Kidney epithelial cell (primary cell): Measurements from ENCODE around the gene VAMP8. TPM values are rescaled to one million over a fixed set of nuclear protein-coding genes. Genes with fewer than 3 reads are reported as not detected.

Source experiments
- DNase-seq: peaks from one replicate; pipeline ENCODE4 v3.0.0-alpha.2; 2010; ENCODE audit warnings: low read depth
- H3K27me3 ChIP-seq: 2 replicates; pipeline ENCODE4 v1.6.0; 2011; ENCODE audit warnings: low read length; ENCODE audit not compliant: control insufficient read depth, insufficient read depth
- H3K36me3 ChIP-seq: 2 replicates; pipeline ENCODE4 v1.5.1; 2011; ENCODE audit warnings: low read length; ENCODE audit not compliant: control insufficient read depth, insufficient read depth
- H3K4me3 ChIP-seq: 2 replicates; pipeline ENCODE4 v1.5.1; 2011; ENCODE audit warnings: low read depth, mild to moderate bottlenecking, control low read depth, low read length
- CTCF ChIP-seq: IDR thresholded peaks from 2 replicates; pipeline ENCODE4 v1.5.1; 2011; ENCODE audit warnings: mild to moderate bottlenecking, moderate library complexity, low read length, control low read depth, inconsistent platforms; ENCODE audit not compliant: insufficient read depth, poor library complexity, severe bottlenecking
- total RNA-seq: library from RNA; depleted of rRNA; stranded (reverse); fragments of >200 nt; gene quantifications from 2 replicates; pipeline ENCODE4 v1.2.3, GENCODE V29; 2015

VAMP8 gene
- total RNA-seq, 1 donor from 2014 or later: 53.5 TPM

- no peak for DNase-seq
- Histone ChIP-seq H3K27me3 (no peaks in the 10 kb centered on the region), H3K36me3 (no peaks in the 10 kb centered on the region), H3K4me3 (no peak overlapping the region)
- no peak for TF ChIP-seq CTCF
Measured at GRCh38 chr2:85534881-85535280, 42.5 kb upstream of the VAMP8 start.

- TF ChIP-seq CTCF: no peak
- H3K27me3 ChIP-seq: no peaks in the 10 kb centered on the region
- peak; percentile 48 for DNase-seq
- peaks cover 2% of the 10 kb centered on the region for H3K36me3 ChIP-seq
- H3K4me3 ChIP-seq: no peak overlapping the region
Measured at GRCh38 chr2:85536479-85536878, 40.9 kb upstream of the VAMP8 start.

- TF ChIP-seq CTCF: peak; percentile 34
- Histone ChIP-seq H3K4me3 (peak overlapping the region; percentile 100), H3K36me3 (peaks cover 4% of the 10 kb centered on the region), H3K27me3 (no peaks in the 10 kb centered on the region)
- no peak for DNase-seq
Measured at GRCh38 chr2:85537600-85538506, 39.5 kb upstream of the VAMP8 start.

GRCh38 chr2:85538507-85539360, 38.7 kb upstream of the VAMP8 start, which contains the start of gene MAT2A:
TSS of gene MAT2A (plus strand) at chr2:85539168. CDS start at chr2:85539288, 120 bp downstream.
- H3K36me3 ChIP-seq: peaks cover 4% of the 10 kb centered on the region
- DNase-seq: peak; percentile 42
- no peaks in the 10 kb centered on the region for H3K27me3 ChIP-seq
- peak; percentile 77 for TF ChIP-seq CTCF
- peak within 1 kb of the TSS; percentile 100 for H3K4me3 ChIP-seq

- no peak for TF ChIP-seq CTCF
- Histone ChIP-seq H3K27me3 (no peaks in the 10 kb centered on the region), H3K36me3 (peaks cover 7% of the 10 kb centered on the region), H3K4me3 (peak overlapping the region; percentile 100)
- DNase-seq: no peak
Measured at GRCh38 chr2:85539361-85540132, 37.8 kb upstream of the VAMP8 start.
